DOHH2 (cell line): ENCODE data around the gene AHI1.

Source experiments
- CTCF ChIP-seq: fragments of 200-600 bp; sonication (generic); IDR thresholded peaks from one replicate; pipeline ENCODE4 v1.5.1; 2014; ENCODE audit warnings: antibody characterized with exemption, mild to moderate bottlenecking, low read depth, low read length; ENCODE audit not compliant: poor library complexity, severe bottlenecking
- EZH2phosphoT487 ChIP-seq: fragments of 200-600 bp; sonication (generic); IDR thresholded peaks from 2 replicates; pipeline ENCODE4 v1.6.1; 2017; ENCODE audit warnings: borderline replicate concordance, mild to moderate bottlenecking, antibody characterized with exemption, low read length, moderate library complexity, mixed read lengths

GRCh38 chr6:135434095-135434494 lies 63.4 kb downstream of the AHI1 start:
- TF ChIP-seq CTCF (no peak), EZH2phosphoT487 (no peak)
